ENCODE data around the gene SOCS7.

DNA sequence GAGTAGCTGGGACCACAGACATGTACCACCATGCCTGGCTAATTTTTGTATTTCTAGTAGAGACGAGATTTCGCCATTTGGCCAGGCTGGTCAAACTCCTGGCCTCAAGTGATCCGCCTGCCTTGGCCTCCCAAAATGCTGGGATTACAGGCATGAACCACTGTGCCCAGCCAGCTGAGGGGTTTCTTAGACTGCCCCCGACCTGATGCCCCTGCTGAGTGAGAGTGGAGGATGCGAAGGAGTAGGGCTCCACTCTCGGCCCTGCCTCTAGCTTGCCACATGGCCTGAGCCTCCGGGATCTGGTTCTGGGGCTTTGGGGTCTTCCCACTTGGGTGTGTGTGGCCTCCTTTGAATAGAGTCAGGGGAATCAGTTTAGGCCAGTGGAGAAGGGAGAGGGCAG is 18.9 kb upstream of the SOCS7 start:
- TF ChIP-seq, protein P1, sequence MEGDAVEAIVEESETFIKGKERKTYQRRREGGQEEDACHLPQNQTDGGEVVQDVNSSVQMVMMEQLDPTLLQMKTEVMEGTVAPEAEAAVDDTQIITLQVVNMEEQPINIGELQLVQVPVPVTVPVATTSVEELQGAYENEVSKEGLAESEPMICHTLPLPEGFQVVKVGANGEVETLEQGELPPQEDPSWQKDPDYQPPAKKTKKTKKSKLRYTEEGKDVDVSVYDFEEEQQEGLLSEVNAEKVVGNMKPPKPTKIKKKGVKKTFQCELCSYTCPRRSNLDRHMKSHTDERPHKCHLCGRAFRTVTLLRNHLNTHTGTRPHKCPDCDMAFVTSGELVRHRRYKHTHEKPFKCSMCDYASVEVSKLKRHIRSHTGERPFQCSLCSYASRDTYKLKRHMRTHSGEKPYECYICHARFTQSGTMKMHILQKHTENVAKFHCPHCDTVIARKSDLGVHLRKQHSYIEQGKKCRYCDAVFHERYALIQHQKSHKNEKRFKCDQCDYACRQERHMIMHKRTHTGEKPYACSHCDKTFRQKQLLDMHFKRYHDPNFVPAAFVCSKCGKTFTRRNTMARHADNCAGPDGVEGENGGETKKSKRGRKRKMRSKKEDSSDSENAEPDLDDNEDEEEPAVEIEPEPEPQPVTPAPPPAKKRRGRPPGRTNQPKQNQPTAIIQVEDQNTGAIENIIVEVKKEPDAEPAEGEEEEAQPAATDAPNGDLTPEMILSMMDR (IDR thresholded peaks at IDR 0.05; ENCODE audit: low read depth, low read length, poor library complexity, severe bottlenecking): no peak
- TF ChIP-seq EZH2phosphoT487 (IDR thresholded peaks at IDR 0.05; ENCODE audit: borderline replicate concordance, low read length): no peak
